DND-41 (cell line): ENCODE results near the gene GSTM3.
"Not testable (repeated sequence)": the region's sequence is repeated elsewhere in the genome, so short reads cannot be mapped to it uniquely, and the experiment has no call there.

Experiments
- ATAC-seq: fragments of 200-7000 bp; cut with Tn5 transposase; 3 replicates; pipeline ENCODE4 v1.9.1; 2021; ENCODE audit warnings: low read depth; ENCODE audit not compliant: insufficient read depth
- DNase-seq: peaks from one replicate; pipeline ENCODE4 v3.0.0-alpha.2; 2020
- H2AFZ ChIP-seq: 2 replicates; pipeline ENCODE4 v1.6.0; 2012; ENCODE audit warnings: low read depth, low read length
- H3K27ac ChIP-seq: 2 replicates; pipeline ENCODE4 v1.5.1; 2012; ENCODE audit warnings: low read length, inconsistent platforms
- H3K27me3 ChIP-seq: fragments of 200-600 bp; sonication (generic); 2 replicates; pipeline ENCODE4 v1.6.0; 2012; ENCODE audit warnings: low read length, mild to moderate bottlenecking, inconsistent platforms; ENCODE audit not compliant: insufficient read depth, poor library complexity
- H3K36me3 ChIP-seq: 2 replicates; pipeline ENCODE4 v1.5.1; 2012; ENCODE audit warnings: low read length, inconsistent platforms; ENCODE audit not compliant: insufficient read depth
- H3K4me1 ChIP-seq: 2 replicates; pipeline ENCODE4 v1.5.1; 2012; ENCODE audit warnings: mild to moderate bottlenecking, low read length; ENCODE audit not compliant: insufficient read depth
- H3K4me2 ChIP-seq: 2 replicates; pipeline ENCODE4 v1.6.0; 2012; ENCODE audit warnings: mild to moderate bottlenecking, moderate library complexity, low read length, inconsistent platforms; ENCODE audit not compliant: insufficient read depth
- H3K4me3 ChIP-seq, 2 experiments: fragments of 200-600 bp in 1 of 2; shearing (Covaris generic) in 1 of 2; 2 replicates each; pipeline ENCODE4 v1.5.1; 2012 to 2016; ENCODE audit warnings: inconsistent platforms in 2 of 2, low read length in 2 of 2, mild to moderate bottlenecking in 2 of 2, low read depth in 1 of 2, moderate library complexity in 1 of 2
- H3K79me2 ChIP-seq: 2 replicates; pipeline ENCODE4 v1.6.0; 2012; ENCODE audit warnings: low read length, inconsistent platforms; ENCODE audit not compliant: insufficient read depth
- H3K9ac ChIP-seq: 2 replicates; pipeline ENCODE4 v1.6.0; 2012; ENCODE audit warnings: low read depth, mild to moderate bottlenecking, inconsistent platforms, low read length, moderate library complexity
- H3K9me3 ChIP-seq: 2 replicates; pipeline ENCODE4 v1.5.1; 2012; ENCODE audit warnings: low read length, moderate library complexity, mild to moderate bottlenecking, inconsistent platforms; ENCODE audit not compliant: insufficient read depth, severe bottlenecking
- H4K20me1 ChIP-seq: 2 replicates; pipeline ENCODE4 v1.6.0; 2012; ENCODE audit warnings: low read length; ENCODE audit not compliant: insufficient read depth
- CTCF ChIP-seq: IDR thresholded peaks from 2 replicates; pipeline ENCODE4 v1.5.1; 2012; ENCODE audit warnings: borderline replicate concordance, low read length, moderate library complexity, mild to moderate bottlenecking; ENCODE audit not compliant: poor library complexity, severe bottlenecking; ENCODE audit errors: extremely low read depth
- EZH2 ChIP-seq: IDR thresholded peaks from 3 replicates; pipeline ENCODE4 v1.6.1; 2012; ENCODE audit warnings: borderline replicate concordance, low read depth, mild to moderate bottlenecking, moderate library complexity, low read length, inconsistent platforms; ENCODE audit not compliant: severe bottlenecking

GSTM3 gene

GRCh38 chr1:109689844-109690405 lies 50.9 kb downstream of the GSTM3 start:
- no peak for TF ChIP-seq EZH2
- TF ChIP-seq CTCF = no peak
- Histone ChIP-seq H2AFZ (no peak overlapping the region), H3K9me3 (no peaks in the 10 kb centered on the region), H3K4me1 (no peaks in the 10 kb centered on the region), H3K27ac (no peak overlapping the region), H3K36me3 (no peaks in the 10 kb centered on the region), H3K4me3 (no peak overlapping the region), H3K27me3 (no peaks in the 10 kb centered on the region), H4K20me1 (no peaks in the 10 kb centered on the region), H3K9ac (no peak overlapping the region), H3K4me2 (no peak overlapping the region), H3K79me2 (no peaks in the 10 kb centered on the region)
- DNase-seq (no peak), ATAC-seq (no peak)

- TF ChIP-seq EZH2 = no peak
- Histone ChIP-seq H3K36me3 (no peaks in the 10 kb centered on the region), H3K4me1 (no peaks in the 10 kb centered on the region), H3K27me3 (no peaks in the 10 kb centered on the region), H3K9me3 (no peaks in the 10 kb centered on the region), H2AFZ (no peak within 1 kb of the TSS), H3K9ac (no peak within 1 kb of the TSS), H3K79me2 (no peaks in the 10 kb centered on the region), H4K20me1 (no peaks in the 10 kb centered on the region), H3K27ac (no peak within 1 kb of the TSS), H3K4me3 (no peak within 1 kb of the TSS), H3K4me2 (no peak within 1 kb of the TSS)
- DNase-seq (no peak), ATAC-seq (no peak)
Measured at GRCh38 chr1:109687641-109688499, 53.0 kb downstream of the GSTM3 start, which contains the start of gene GSTM1. Gene GSTM1 (plus strand): TSS chr1:109687817. CDS start chr1:109687874, 57 bp downstream.

- H4K20me1 ChIP-seq, H3K27me3 ChIP-seq, H3K79me2 ChIP-seq, H2AFZ ChIP-seq, H3K36me3 ChIP-seq, H3K4me3 ChIP-seq, DNase-seq, ATAC-seq, H3K4me2 ChIP-seq, H3K9ac ChIP-seq, H3K4me1 ChIP-seq, H3K27ac ChIP-seq, H3K9me3 ChIP-seq: not testable (repeated sequence)
Measured at GRCh38 chr1:109687109-109687508, 53.7 kb downstream of the GSTM3 start.

- H3K4me1 ChIP-seq, H3K9me3 ChIP-seq, H3K79me2 ChIP-seq, DNase-seq, H2AFZ ChIP-seq, H3K27me3 ChIP-seq, H3K36me3 ChIP-seq, H3K4me2 ChIP-seq, ATAC-seq, H3K27ac ChIP-seq, H4K20me1 ChIP-seq, H3K9ac ChIP-seq, H3K4me3 ChIP-seq: not testable (repeated sequence)
Measured at GRCh38 chr1:109685890-109686289, 54.9 kb downstream of the GSTM3 start.

- not testable (repeated sequence) for H3K4me1 ChIP-seq, H3K9me3 ChIP-seq, H4K20me1 ChIP-seq, H3K27ac ChIP-seq, H2AFZ ChIP-seq, DNase-seq, H3K79me2 ChIP-seq, H3K27me3 ChIP-seq, H3K36me3 ChIP-seq, H3K9ac ChIP-seq, H3K4me2 ChIP-seq, ATAC-seq, H3K4me3 ChIP-seq
Measured at GRCh38 chr1:109685399-109685798, 55.4 kb downstream of the GSTM3 start.

GRCh38 chr1:109684777-109685176 lies 56.1 kb downstream of the GSTM3 start:
- not testable (repeated sequence) for H3K36me3 ChIP-seq, DNase-seq, H4K20me1 ChIP-seq, H3K9ac ChIP-seq, H2AFZ ChIP-seq, H3K4me1 ChIP-seq, H3K9me3 ChIP-seq, ATAC-seq, H3K27ac ChIP-seq, H3K4me3 ChIP-seq, H3K27me3 ChIP-seq, H3K4me2 ChIP-seq, H3K79me2 ChIP-seq
